GM19395 (cell line): ENCODE results near the gene RNU6-9.

Experiments used
- ATAC-seq: cut with Tn5 transposase; IDR thresholded peaks from one replicate; pipeline ENCODE4 v1.9.1; 2021; ENCODE audit warnings: mild to moderate bottlenecking, moderate library complexity; ENCODE audit not compliant: unreplicated experiment

Gene RNU6-9

DNA sequence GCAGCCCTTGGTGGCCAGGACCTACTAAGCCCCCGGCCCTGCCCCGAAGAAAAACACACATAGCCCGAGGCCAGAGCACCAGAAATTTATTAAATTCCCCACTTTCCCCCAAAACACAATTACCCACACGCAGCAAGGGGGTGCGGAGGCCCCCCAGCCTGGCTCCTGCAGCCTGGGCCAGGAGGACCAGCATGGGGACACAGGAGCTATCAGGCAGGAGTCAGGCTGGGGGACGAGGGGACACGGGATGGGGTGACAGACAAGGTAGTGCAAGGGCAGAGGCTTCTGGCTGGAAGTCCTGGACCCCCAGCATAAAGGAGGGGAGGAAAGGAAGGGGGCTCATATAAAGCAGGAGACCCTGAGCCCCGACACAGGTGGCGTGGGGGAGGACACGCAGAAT is 3.1 kb downstream of the RNU6-9 start:
- no peak for ATAC-seq

DNA sequence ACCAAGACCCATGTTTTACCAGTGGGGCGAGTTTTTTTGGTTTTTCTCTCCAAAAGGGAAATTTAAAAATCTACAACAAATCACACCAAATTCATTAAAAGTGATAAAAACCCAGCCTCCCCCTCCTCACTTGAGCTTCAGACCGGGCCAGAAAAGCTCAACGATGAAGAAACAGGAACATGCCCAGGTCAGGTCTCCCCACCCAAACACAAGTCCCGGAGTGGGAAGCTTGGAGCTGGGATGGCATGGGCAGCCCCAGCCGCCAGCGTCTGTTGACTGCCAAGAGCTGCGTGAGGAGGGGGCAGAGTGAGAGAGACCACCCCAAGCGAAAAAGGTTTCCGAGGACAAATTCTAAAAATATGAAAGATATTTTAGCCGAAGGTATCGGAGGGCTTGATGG is 3.7 kb downstream of the RNU6-9 start:
- no peak for ATAC-seq

DNA sequence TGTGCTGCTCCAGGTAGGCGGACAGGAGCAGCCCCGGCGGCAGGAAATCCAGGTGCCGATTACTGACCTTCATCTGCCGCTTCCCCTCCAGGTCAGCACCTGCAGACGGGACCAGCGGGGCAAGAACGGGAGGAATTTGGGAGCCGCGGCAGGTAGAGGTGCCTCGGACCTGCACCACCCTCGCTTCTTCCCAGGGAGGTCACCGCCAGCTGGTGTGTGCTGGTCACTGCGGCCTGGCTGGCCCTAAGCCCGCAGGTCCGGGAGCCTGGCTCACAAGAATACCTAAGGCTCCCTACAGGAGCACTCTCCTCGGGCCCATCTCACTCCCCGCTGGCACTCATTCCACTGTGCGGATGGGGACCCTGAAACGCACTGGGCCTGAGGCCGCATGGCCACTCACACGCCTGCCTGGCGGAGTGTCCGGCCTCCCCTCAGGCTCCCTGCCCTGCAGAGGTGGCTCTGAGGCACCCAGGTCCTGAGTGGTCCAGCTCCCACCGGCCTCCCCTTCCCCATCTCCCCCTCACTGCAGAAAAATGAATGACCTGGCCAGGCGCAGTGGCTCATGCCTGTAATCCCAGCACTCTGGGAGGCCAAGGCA is 4.3 kb downstream of the RNU6-9 start:
- no peak for ATAC-seq

DNA sequence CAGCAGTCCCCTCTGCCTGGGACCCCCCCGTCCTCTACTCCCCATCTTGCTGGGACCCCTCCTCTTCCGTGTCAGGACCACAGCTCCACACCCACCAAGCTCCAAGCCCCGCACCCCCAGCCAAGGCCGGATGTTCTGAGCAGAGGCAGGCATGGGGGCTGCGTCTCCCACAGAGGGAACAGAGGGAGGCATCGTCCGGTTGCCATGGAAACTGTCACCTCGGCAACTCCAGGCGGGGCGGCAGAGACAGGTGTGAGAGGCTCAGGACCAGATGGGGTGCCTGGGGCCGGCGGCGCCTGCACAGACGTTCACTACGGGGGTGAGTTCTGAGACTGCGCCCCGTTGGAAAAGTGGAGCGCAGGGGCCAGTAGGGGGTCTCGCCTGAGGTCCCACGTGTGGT is 5.4 kb downstream of the RNU6-9 start:
- no peak for ATAC-seq

DNA sequence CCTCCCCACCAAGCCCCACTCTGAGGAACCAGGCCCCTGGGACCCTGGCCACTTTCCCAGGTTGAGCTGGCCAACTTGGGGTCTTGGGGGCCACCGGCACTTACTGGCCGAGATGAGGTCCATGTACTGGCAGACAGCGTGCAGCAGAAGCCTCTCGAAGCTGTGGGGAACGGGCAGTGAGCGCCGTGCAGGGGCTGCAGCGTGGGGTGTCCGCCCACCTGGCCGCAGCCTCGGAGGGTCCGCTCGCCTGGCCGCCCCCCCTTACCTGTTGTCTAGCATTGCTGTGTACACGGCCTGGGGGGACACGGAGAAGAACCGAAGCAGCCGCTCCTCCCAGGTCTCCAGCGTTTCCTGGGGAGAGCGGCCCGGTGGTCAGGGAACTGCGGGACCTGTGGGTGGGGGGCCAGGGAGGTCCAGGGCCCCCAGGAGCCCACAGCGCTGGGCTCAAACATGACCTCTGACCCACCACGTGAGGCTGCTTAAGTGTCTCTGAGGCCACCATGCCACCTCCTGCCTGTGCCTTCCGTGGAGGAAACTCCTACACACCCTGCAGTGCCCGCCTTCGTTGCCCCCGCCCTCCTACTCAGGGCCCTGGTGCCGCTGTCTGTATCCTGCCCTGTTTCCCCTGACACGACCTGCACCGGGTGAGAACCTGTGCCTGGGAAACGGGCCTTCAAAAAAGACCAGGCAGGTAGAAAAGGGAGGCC is 6.2 kb downstream of the RNU6-9 start:
- no peak for ATAC-seq

DNA sequence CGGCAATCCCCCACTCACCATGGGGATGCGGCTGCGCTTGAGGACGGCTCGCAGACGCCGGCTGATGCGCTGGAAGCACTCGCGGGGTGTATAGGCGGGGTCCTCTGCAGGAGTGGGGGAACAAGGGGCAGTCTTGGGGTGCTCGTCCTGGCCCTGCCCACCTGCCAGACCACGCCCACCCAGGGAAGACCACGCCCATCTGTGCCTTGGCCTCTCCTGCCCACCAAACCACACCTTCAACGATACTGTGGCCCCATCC is 6.7 kb downstream of the RNU6-9 start:
- no peak for ATAC-seq

DNA sequence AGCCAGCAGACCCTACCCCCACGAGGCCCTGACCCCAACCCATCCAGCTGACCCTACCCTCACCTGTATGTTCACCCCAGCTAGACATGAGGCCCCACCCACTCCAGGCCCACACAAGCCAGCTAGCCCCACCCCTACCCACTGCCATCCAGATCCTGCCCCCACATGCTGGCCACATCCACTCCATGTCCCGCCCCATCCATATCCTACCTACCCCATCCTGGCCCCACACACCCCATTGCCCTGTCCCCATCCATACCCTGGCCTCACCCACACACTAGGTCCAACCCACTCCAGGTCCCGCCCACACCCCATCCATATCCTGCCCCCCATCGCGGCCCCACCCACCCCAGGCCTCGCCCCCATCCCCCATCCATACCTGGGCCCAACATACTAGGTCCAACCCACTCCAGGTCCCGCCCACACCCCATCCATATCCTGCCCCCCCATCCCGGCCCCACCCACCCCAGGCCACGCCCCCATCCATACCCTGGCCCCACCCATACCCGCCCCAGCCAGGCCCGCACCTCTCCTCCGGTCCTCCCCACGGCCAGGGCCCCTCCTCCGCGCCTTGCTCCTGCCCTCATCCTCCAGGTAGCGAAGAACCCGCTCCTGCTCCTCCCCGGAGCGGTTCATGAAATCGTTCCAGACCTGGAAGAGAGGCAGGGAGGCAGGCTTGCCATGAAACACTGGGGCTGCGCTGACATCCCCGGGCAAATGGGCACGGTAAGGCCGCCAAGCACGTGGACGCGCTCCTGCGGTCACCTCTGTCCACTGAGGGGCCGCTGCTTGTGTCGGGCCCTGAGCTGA is 7.2 kb downstream of the RNU6-9 start:
- ATAC-seq, result no peak

DNA sequence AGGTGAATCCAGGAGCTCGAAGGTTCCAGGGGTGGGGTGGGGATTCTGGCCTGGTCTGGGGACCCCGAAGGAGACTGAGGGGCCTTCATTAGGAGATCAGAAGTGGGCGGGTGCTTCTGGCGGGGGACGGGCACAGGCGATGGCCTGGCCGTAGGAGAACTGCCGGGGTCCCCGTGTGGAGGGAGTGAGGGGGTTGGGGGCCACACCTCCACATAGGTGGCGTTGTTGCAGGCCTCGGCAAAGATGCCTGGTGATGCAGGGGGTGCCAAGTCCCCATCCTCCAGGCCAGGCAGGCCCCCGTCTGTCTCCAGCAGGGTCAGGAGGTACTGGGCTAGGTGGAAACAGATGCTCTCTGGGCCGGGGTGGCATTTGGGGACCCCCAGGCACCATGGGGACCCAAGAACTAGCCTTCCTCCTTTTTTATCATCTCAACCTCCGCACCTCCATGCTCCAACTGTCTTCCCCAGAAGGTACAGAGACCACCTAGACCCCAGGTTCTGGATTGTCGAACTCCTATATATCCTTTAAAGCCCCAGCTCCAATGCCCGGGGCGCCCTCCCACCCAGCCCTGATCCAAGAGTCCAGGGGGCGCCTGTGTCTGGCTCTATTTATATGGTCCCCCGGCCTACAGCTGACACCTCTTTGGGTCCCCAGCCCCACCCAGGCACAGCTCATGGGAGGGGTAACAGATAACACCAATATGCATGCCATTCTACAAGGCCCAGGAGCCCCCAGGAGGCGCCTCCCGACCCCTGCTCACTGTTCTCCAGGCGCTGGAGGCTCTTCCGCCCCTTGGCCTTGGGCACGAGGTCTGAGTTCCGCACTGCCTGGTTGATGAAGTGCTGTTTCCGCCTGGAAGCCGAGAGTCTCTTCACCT is 8.2 kb downstream of the RNU6-9 start:
- no peak for ATAC-seq

DNA sequence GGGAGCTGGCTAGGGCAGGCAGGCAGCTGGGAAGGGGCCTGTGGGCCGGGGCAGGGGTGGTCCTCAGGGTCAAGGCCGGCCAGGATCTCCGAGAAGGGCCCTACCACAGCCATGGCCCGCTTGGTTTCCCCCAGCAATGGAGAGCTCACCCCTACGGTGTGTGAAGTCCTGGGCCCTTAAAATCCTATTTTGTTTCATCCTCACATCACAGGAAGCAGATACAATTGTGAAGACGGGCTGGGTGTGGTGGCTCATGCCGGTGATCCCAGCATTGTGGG is 8.7 kb downstream of the RNU6-9 start:
- no peak for ATAC-seq

DNA sequence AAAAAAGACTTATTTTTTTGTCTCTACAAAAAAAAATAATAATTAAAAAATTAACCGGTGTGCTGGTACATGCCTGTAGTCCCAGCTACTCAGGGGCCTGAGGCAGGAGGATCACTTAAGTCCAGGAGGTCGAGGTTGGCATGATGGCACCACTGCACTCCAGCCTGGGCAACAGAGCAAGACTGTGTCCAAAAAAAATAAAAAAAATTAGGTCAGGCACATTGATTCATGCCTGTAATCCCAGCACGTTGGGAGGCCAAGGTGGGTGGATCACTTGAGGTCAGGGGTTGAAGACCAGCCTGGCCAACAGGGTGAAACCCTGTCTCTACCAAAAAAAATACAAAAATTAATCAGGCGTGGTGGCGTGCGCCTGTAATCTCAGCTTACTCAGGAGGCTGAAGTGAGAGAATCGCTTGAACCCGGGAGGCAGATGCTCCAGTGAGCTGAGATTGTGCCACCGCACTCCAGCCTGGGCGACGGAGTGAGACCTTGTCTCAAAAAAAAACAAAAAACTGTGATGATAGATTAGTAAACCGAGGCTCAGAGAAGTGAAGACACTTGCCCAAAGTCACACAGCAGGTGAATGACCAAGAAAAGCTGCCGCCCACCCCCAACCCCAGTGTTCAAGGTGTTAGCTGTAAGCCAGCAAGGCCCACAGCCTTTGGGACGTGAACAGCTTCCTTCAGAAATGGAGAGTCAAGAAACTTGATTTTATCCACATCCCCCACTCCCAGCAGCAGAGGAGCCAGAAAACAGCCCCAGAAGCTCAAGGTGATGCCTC is 9.4 kb downstream of the RNU6-9 start:
- no peak for ATAC-seq

DNA sequence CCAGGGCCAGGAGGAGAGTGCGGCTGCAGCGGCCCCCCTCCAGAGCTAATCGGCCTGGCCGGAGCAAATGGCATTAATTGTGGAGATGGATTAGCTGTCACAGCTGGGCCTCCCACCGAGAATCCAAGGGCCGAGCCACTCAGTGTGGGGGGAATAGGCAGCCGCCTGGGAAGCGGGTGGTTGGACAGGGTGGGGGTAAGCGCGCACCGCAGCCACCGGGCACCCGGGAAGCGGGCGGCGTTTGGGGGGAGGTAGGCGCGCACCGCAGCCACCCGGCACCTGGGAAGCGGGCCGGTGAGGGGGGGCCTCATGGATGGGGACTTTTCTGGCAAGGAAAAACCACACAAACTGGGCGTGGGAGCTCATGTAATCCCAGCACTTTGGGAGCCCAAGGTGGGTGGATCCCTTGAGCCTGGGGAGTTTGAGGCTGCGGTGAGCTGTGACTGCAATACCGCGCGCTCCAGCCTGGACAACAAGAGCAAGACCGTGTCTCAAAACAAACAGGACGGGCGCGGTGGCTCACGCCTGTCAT is 10.0 kb downstream of the RNU6-9 start:
- ATAC-seq, result no peak

DNA sequence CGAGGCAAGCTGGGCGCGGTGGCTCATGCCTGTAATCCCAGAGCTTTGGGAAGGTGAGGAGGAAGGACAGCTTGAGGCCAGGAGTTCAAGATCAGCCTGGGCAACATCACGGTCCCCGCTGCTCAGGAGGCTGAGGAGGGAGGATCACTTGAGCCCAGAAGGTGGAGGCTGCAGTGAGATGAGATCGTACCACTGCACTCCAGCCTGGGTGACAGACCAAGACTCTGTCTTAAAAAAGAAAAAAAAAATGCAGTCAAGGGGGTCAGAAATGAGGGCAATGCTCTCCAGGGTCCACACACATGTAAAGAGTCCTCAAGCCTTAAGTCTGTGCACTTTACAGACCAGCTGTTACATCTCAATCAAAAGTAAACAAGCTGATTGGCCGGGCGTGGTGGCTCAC is 11.3 kb downstream of the RNU6-9 start:
- no peak for ATAC-seq

DNA sequence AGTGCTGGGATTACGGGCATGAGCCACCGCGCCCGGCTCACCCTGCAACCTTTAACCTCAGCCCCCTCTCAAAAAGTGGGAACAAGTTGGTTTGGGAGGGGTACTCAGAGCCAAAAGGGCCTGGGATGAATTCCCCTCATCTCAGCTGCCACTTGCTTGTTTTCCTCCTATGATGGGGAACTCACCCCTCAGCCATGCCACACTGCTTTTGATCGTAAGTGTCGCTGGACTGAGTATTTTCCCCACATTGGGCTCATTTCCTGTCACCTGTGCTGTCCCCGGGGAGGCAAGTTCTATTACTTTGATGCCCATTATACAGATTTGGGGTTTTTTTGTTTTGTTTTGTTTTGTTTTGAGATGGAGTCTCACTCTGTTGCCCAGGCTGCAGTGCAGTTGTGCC is 13.2 kb downstream of the RNU6-9 start:
- no peak for ATAC-seq

DNA sequence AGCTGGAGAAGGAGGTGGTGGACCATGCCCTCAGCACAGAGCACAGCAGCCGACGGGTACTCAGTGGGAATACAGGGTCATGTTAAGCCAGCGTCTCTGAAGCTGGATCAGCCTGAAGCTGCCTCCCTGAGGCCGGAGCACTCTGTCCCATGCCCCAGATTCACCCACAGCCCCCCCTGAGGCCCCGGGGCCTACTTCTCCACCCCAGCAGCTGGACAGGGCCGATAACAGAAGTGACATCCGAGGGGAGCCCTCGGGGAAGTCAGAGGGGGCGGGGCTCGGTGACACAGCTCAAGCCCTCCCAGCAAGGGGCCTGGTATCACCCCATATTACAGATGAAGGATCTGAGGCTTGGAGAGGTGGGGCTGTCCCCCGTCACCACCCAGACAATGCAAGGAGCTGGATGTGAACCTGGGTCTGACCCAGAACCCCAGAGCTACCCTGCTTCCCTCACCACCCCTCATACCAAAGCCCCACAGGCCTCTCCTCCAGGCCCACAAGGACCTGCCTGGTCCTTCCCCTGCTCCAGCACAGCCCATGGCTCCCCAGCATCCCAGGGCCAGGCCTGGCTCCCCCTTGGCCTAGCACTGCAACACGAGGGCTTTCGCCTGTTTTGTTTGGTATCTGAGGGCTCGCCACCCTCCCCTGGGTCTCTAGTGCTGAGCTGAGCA is 14.0 kb downstream of the RNU6-9 start:
- no peak for ATAC-seq

DNA sequence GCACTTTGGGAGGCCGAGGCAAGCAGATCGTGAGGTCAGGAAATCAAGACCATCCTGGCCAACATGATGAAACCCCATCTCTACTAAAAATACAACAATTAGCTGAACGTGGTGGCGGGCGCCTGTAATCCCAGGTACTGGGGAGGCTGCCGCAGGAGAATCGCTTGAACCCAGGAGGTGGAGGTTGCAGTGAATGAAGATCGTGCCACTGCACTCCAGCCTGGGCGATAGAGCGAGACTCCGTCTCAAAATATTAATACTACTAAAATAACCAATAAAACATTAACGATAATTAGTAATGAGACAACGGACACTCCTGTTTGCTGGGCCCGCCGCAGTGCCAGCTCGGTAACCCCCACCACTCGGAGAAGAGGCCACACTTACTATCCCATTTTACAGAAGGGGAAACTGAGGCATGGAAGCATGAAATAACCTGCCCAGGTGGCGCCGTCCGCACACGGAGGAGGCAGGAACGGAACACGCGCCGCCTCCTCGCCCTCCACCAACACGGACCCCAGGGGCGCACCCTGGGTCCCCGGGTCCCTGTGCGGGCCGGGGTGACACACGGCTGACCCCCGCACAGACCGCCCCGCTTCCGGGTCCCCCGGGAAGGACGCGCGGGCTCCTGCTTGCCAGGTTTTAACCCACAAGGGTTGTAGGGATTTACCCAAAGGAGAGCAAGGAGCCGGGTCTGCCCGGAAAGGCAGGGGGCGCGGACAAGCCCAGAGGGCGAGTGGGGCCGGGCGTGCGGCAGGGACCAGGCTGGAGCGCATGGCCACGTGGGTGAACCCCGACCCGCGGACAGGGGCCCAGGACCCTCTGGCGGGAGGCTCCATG is 18.1 kb downstream of the RNU6-9 start:
- no peak for ATAC-seq

DNA sequence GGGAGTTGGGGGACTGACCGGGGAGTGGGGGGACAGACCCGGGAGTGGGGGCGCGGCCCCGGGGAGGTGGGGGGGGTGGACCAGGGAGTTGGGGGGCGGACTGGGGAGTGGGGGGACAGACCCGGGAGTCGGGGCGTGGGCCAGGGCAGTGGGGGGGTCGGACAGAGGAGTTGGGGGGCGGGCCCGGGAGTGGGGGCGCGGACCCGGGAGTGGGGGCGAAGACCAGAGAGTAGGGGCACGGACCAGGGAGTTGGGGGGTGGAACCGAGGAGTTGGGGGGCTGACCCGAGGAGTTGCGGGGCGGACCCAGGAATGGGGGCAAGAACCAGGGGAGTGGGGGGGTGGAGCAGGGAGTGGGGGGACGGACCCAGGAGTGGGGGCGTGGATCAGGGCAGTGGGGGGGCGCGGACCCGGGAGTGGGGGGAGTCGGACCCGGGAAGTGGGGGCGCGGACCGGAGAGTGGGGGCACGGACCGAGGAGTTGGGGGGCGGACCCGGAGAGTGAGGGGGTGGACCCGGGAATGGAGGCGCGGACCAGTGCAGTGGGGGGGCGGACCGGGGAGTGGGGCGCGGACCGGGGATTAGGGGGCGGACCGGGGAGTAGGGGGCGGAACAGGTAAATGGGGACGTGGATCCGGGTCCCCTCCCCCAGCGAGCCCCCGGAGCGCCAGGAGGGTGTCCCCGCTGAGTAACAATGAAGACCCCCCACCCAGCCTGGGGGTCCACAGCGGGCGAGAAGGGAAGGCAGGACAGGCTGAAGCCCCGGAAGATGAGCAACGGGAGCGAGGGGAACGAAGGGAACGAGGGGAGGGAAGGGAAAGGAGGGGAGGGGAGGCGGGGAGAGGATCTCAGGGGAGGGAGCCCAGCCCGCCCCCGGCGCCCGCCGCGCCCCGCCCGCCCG is 19.1 kb downstream of the RNU6-9 start:
- ATAC-seq, result no peak

DNA sequence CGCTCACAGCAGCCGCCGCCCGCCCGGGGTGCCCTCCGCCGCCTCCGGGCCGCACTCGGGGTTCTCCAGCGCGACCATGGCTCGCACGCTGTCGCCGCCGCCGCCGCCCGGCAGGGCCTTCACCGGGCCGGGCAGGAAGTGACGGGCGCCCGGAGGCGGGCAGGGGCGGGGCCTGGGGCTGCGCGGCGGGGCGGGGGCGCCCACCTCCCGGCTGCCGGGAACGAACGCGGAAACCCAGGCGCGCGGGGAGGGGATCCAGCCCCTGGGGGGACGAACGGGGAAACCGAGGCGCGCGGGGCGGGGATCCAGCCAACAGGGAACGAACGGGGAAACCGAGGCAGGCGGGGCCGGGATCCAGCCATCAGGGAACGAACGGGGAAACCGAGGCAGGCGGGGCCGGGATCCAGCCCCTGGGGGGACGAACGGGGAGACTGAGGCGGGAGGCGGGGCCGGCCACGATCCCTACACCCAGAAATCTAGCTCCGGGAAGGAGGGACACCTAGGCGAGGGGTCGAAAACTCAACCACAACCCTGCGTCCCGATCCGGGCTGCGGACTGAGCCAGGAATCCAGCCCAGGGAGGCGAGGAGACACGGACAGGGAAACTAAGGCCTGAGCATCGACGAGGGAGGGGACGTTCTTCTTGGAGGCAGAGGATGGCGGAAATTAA is 19.9 kb downstream of the RNU6-9 start, which contains the start of gene R3HDM4:
Gene R3HDM4, minus strand, starts transcription at position 140 of the 669 bp plus-strand sequence. Its CDS starts 62 bp downstream, at position 78.
- no peak for ATAC-seq
